NCI-H1694 treated with DMSO at 0.1 percent for 48 hours (cell line): ENCODE results near the gene IGFBP6.

Experiments
- DNase-seq: peaks from one replicate; lab custom pipeline; 2025; lab: John Stamatoyannopoulos, UW

IGFBP6 gene

DNA sequence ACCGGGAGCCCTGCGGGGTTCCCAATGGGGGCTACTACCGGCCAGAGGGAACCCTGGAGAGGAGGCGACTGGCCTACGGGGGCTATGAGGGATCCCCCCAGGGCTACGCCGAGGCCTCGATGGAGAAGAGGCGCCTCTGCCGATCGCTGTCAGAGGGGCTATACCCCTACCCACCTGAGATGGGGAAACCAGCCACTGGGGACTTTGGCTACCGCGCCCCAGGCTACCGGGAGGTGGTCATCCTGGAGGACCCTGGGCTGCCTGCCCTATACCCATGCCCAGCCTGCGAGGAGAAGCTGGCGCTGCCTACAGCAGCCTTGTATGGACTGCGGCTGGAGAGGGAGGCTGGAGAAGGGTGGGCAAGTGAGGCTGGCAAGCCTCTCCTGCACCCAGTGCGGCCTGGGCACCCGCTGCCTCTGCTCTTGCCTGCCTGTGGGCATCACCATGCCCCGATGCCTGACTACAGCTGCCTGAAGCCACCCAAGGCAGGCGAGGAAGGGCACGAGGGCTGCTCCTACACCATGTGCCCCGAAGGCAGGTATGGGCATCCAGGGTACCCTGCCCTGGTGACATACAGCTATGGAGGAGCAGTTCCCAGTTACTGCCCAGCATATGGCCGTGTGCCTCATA, 37.9 kb upstream of the IGFBP6 start:
- no peak for DNase-seq

DNA sequence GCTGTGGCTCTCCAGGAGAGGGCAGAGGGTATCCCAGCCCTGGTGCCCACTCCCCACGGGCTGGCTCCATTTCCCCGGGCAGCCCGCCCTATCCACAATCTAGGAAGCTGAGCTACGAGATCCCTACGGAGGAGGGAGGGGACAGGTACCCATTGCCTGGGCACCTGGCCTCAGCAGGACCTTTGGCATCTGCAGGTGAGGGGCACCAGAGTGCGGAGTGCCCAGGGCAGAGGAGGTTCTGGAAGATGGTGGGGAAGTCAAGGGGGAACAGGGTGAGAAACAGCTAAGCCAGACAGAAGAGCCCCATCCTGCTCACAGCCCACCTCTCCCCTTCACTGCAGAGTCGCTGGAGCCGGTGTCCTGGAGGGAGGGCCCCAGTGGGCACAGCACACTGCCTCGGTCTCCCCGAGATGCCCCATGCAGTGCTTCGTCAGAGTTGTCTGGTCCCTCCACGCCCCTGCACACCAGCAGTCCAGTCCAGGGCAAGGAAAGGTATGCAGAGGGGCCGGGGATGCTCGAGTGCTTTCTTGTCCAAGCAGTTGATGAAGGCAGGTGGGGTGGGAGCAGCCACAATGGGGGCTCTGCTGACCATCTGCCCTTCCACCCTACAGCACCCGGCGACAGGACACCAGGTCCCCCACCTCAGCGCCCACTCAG, 37.3 kb upstream of the IGFBP6 start:
- no peak for DNase-seq

GRCh38 chr12:53060721-53061276, 36.7 kb upstream of the IGFBP6 start:
- DNase-seq = no peak

- DNase-seq = no peak
Measured at GRCh38 chr12:53061404-53062010, 36.0 kb upstream of the IGFBP6 start.

- no peak for DNase-seq
Measured at GRCh38 chr12:53062011-53062961, 35.2 kb upstream of the IGFBP6 start.

DNA sequence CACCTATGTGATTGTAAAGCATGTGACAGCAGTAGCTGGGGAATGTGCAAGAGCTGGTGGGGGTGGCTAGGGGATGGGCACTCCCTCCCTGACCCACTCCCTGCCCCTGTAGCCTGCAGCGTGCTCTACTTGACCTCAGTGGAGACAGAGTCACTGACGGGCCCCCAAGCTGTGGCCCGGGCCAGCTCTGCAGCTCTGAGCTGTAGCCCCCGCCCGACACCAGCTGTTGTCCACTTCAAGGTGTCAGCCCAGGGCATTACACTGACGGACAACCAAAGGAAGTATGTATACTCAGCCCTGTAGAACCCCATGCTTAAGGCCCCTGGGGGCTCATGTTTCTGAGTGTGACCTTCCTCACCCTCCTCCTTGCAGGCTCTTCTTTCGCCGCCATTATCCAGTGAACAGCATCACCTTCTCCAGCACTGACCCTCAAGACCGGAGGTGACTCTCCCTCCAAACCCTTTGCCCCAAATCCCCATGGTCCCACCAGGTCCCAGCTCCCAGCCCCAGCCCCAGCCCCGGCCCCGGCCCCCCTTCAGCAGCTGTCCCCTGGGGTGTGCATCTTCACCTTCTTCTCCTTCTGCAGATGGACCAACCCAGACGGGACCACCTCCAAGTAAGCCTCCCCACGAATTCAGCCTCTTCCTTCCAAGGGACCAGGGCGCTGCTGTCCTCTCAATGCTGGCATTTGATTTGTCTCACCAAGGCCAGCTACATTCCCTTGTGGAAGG, 34.3 kb upstream of the IGFBP6 start:
- DNase-seq = no peak

GRCh38 chr12:53063708-53064612, 33.5 kb upstream of the IGFBP6 start:
- DNase-seq = no peak

DNA sequence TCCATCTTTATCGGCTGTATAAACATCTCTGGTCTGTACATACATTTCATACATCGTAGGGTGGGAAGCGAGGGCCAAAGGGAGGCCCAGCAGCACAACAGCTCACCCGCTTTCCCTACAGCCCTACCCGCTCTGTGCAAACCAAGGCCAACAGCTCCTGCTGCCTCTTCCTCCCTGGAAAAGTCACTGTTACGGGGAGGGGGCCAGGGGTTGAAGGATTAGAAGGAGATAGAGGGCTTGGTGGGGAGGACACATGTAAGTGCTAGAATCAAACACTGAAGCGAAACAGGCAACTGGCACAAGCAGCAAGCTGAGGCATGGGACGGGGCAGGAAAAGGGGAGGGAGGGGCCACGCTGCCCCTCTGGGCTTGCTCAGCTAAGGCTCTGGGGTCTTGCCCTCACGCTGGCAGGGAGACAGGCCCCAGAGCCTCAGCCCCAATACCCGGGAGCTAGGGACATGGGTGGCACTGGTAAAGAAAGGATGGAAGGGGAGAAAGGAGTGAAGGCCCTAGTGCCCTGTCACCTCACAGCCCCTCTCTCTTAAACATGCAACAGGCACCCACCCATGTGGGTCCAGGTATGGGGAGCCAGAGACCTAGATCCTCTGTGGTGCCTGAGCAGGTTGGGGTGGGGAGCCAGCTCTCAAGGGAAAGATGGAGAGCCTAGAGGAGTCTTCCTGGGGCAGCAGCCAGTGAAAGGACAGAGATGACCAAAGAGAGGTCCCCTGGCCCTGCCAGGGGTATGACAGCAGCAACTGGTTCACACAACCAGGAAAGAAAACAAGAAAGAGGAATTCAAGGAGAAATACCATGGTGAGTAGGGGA, 32.6 kb upstream of the IGFBP6 start:
- DNase-seq = no peak

DNA sequence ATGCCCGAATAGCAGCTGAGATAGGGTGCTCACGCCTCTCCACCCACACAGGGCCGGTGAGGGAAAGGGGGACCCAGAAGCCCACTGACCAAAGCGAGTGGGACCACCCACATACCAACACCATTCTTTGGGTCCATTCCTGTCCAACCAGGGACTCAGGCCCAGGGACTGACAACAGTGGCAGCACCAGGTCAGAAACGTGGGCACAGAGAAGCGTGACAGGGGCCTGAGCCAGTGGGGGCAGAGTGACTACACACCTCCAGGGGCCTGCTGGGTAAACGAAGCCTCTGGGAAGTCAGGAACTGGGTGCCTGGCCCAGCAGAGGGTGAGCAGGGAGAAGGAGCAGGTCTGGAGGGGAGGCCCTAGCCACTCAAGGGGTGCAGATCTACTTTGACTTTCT, 32.0 kb upstream of the IGFBP6 start:
- DNase-seq = no peak

DNA sequence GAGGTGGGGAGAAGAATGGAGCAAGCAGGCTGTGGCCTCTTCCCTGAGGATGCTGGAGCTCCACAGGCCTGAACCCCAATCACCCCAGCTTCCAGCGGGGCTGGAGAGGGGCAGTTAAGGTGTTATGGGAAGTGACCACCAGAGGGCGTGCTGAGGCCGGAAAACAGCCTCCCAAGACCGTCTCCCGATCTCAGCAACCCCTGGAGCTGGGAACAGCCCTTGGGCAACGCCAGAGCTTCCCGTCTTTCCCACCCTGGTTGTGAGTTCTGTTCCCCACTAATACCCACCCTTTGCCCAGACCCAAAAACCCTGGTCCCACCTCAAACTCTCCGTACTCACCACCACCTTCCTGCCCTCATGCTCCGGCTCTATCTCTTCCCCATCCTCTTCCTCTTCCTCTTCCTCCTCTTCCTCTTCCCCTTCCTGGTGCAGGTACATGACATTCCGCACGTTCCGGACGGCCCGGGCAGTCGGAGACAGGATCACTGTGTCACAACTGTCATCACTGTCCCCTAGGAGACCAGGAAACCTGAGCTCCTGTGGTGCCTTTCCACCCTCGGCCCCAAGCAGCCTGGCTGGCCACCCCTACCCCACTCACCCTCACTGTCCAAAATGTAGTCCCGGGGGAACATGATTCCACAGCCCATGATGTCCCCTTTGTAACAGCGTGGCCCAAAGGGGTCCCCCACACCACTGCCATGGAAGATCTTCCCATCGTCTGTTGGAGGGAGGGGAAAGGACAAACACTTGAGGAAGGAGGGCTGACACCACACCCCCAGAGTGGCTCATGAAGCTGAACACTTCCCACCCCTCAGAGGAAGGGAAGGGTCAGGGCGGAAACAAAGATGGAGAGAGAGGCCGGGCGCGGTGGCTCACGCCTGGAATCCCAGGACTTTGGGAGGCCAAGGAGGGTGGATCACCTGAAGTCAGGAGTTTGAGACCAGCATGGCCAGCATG, 31.2 kb upstream of the IGFBP6 start:
- peak; percentile 43 for DNase-seq

GRCh38 chr12:53067074-53067992, 30.1 kb upstream of the IGFBP6 start:
- no peak for DNase-seq

GRCh38 chr12:53067993-53068770, 29.3 kb upstream of the IGFBP6 start:
- DNase-seq = no peak

GRCh38 chr12:53068811-53069585, 28.5 kb upstream of the IGFBP6 start:
- DNase-seq = no peak

- no peak for DNase-seq
Measured at GRCh38 chr12:53069621-53070410, 27.7 kb upstream of the IGFBP6 start.
